OCI-LY3 (cell line): ENCODE results near the gene SHC3.

Source experiments
- H2AFZ ChIP-seq: fragments of 200-600, 300-600 bp; shearing (Covaris generic); 2 replicates; pipeline ENCODE4 v1.6.0; 2014; ENCODE audit warnings: antibody characterized with exemption, low read depth, low read length
- H3K27ac ChIP-seq: fragments of 200-600, 300-600 bp; sonication (generic); 2 replicates; pipeline ENCODE4 v1.5.1; 2014; ENCODE audit warnings: mild to moderate bottlenecking, low read length, moderate library complexity, mixed read lengths
- H3K27me3 ChIP-seq: fragments of 200-600, 300-600 bp; sonication (generic); 2 replicates; pipeline ENCODE4 v1.6.1; 2014; ENCODE audit warnings: low read depth, low read length, mixed read lengths
- H3K36me3 ChIP-seq: fragments of 200-600, 300-600 bp; sonication (generic); replicated peaks from 2 replicates; pipeline ENCODE3; 2014; ENCODE audit warnings: low read depth, low read length, mixed read lengths
- H3K4me1 ChIP-seq: fragments of 300-600, 200-600 bp; sonication (generic); 2 replicates; pipeline ENCODE4 v1.6.1; 2014; ENCODE audit warnings: low read length, mixed read lengths
- H3K4me2 ChIP-seq: fragments of 200-600, 300-600 bp; sonication (generic); 2 replicates; pipeline ENCODE4 v1.6.1; 2014; ENCODE audit warnings: low read length, mixed read lengths
- H3K4me3 ChIP-seq: fragments of 300-600, 200-600 bp; sonication (generic); 2 replicates; pipeline ENCODE4 v1.5.1; 2014; ENCODE audit warnings: antibody characterized with exemption, mild to moderate bottlenecking, low read length, moderate library complexity
- H3K79me2 ChIP-seq: fragments of 300-600, 200-600 bp; shearing (Covaris generic); 2 replicates; pipeline ENCODE4 v1.6.1; 2014; ENCODE audit warnings: mild to moderate bottlenecking, low read length, mixed read lengths
- H3K9ac ChIP-seq: fragments of 300-600, 200-600 bp; shearing (Covaris generic); 2 replicates; pipeline ENCODE4 v1.6.0; 2014; ENCODE audit warnings: mild to moderate bottlenecking, low read length, moderate library complexity
- H3K9me3 ChIP-seq: fragments of 200-600, 300-600 bp; shearing (Covaris generic); 2 replicates; pipeline ENCODE4 v1.6.1; 2014; ENCODE audit warnings: low read length, mixed read lengths; ENCODE audit not compliant: insufficient read depth
- H4K20me1 ChIP-seq: fragments of 200-600, 300-600 bp; sonication (generic); 2 replicates; pipeline ENCODE4 v1.6.1; 2016; ENCODE audit warnings: low read length, mixed read lengths; ENCODE audit not compliant: insufficient read depth
- EZH2phosphoT487 ChIP-seq: fragments of 200-600 bp; shearing (Covaris generic); IDR thresholded peaks from 2 replicates; pipeline ENCODE4 v1.6.1; 2018; ENCODE audit warnings: antibody characterized with exemption, mixed run types, low read depth
- TF ChIP-seq, protein P1 (sequence below): fragments of 200-600, 300-600 bp; sonication (generic); IDR thresholded peaks from 2 replicates; pipeline ENCODE4 v1.5.1; 2014; ENCODE audit warnings: antibody characterized with exemption, low read length, low read depth

The SHC3 gene

DNA sequence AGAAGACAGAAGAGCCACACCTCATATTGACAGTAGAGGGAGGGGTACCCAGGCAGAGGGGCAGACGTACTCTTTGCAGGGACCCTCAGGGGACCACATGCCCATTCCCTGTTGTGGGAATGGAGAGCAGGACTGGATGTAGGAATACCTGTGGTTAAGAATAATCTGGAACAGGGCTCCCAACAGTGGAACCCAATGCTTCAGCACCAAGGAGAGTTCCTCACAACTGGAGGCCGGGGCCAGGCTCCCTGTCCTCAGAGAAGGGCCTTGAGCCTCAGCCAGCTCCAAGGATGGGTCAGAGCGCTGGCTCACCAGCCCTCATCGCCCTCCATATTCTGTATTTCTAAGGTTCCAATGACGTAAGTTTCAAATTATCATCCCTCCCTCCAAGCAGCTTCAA lies 7.4 kb upstream of the SHC3 start:
- H4K20me1 ChIP-seq, result no peaks in the 10 kb centered on the region
- H3K9ac ChIP-seq, result no peak overlapping the region
- H2AFZ ChIP-seq, result no peak overlapping the region
- no peak for TF ChIP-seq EZH2phosphoT487
- TF ChIP-seq, protein P1, sequence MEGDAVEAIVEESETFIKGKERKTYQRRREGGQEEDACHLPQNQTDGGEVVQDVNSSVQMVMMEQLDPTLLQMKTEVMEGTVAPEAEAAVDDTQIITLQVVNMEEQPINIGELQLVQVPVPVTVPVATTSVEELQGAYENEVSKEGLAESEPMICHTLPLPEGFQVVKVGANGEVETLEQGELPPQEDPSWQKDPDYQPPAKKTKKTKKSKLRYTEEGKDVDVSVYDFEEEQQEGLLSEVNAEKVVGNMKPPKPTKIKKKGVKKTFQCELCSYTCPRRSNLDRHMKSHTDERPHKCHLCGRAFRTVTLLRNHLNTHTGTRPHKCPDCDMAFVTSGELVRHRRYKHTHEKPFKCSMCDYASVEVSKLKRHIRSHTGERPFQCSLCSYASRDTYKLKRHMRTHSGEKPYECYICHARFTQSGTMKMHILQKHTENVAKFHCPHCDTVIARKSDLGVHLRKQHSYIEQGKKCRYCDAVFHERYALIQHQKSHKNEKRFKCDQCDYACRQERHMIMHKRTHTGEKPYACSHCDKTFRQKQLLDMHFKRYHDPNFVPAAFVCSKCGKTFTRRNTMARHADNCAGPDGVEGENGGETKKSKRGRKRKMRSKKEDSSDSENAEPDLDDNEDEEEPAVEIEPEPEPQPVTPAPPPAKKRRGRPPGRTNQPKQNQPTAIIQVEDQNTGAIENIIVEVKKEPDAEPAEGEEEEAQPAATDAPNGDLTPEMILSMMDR, result no peak
- H3K4me1 ChIP-seq, result no peaks in the 10 kb centered on the region
- H3K36me3 ChIP-seq, result no peaks in the 10 kb centered on the region
- no peak overlapping the region for H3K27ac ChIP-seq
- no peak overlapping the region for H3K4me2 ChIP-seq
- no peak overlapping the region for H3K4me3 ChIP-seq
- no peaks in the 10 kb centered on the region for H3K9me3 ChIP-seq
- no peaks in the 10 kb centered on the region for H3K79me2 ChIP-seq
- H3K27me3 ChIP-seq, result 0 out of 2 replicates have a peak, but pooled peaks cover 7% of the 10 kb centered on the region

DNA sequence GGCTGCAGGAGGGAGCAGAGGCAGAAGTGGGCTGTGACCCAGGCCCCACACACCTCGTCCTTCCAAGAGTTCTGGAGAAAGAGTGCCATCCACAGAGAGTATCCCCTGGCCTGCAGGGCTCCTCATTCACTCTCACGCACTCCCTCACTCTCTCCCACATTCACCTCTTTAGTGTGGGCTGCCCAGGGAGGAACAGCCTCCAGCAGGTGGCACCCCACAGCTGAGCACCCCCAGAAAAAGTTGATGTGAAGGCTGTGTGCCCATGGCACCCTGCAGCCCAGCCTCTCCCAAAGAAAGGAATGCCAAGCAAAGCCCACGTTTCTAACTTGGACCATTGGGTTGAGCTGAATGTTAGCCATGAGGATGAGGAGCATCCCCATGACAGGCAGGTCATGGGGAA lies 4.5 kb upstream of the SHC3 start:
- Histone ChIP-seq H3K79me2 (no peaks in the 10 kb centered on the region), H3K36me3 (no peaks in the 10 kb centered on the region), H3K4me1 (no peaks in the 10 kb centered on the region), H3K4me3 (no peak overlapping the region), H3K27me3 (peaks cover 8% of the 10 kb centered on the region; the same call in 1 of the 2 replicates), H3K4me2 (no peak overlapping the region), H2AFZ (no peak overlapping the region), H4K20me1 (no peaks in the 10 kb centered on the region), H3K27ac (no peak overlapping the region), H3K9me3 (no peaks in the 10 kb centered on the region), H3K9ac (no peak overlapping the region)
- TF ChIP-seq, protein P1, result no peak
- TF ChIP-seq EZH2phosphoT487, result no peak

DNA sequence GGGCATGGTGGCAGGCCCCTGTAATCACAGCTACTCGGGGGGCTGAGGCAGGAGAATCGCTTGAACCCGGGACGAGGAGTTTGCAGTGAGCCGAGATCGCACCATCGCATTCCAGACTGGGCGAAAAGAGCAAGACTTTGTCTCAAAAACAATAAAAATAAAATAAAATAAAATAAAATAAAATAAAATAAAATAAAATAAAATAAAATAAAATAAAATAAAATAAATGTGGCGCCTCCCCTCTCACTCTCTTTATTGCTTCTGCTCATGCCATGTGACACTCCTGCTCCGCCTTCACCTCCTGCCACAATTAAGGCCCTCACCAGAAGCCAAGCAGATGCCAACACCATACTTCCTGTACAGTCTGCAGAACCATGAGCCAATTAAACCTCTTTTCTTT lies 3.8 kb upstream of the SHC3 start:
- no peak for TF ChIP-seq EZH2phosphoT487
- TF ChIP-seq, protein P1, result no peak
- Histone ChIP-seq H3K36me3 (no peaks in the 10 kb centered on the region), H3K27ac (no peak overlapping the region), H4K20me1 (no peaks in the 10 kb centered on the region), H3K27me3 (peaks cover 8% of the 10 kb centered on the region; the same call in 1 of the 2 replicates), H3K79me2 (no peaks in the 10 kb centered on the region), H3K9ac (no peak overlapping the region), H3K4me1 (no peaks in the 10 kb centered on the region), H3K4me3 (no peak overlapping the region), H2AFZ (no peak overlapping the region), H3K4me2 (no peak overlapping the region), H3K9me3 (no peaks in the 10 kb centered on the region)

DNA sequence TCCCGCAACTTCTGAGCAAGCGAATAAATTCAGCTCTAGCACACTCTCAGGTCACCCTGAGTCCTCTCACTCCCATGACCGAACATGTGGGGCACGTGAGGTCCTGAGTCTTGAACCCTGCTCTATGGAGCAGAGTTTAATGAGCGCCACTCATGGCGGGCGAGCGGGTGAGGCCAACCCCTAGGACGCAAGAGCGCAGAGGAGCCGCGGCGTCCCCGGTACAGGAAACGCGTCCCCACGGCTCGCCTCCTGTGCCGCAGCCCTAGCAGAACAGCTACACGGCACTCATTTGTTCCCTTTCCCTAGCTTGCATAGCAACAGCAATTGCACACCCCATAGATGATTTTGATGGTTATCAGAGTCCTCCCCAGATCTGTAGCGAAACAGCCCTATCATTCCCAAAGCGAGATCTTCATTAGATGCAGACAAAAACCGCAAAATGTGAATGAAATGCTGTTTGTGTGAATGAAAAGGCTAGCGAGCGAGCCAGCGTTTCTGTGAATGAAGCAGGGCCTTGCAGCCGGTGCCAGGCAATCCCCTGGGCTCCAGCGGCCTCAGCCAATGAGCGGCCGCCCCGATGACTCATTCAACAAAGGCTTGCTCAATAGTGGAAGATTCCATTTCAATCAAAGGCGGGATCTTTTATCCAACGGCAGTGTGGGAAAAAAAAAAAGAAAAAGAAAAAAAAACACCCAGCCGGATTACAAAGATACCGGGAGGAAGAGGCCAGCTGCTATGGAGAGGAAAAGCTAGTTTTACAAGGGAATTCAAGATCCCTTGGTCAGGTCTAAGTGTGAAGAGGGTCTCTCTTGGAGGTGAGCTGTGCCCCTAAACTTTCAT lies 1.5 kb upstream of the SHC3 start:
- no peak for TF ChIP-seq EZH2phosphoT487
- TF ChIP-seq, protein P1, result no peak
- H4K20me1 ChIP-seq, result no peaks in the 10 kb centered on the region
- H3K36me3 ChIP-seq, result no peaks in the 10 kb centered on the region
- H3K4me2 ChIP-seq, result peak overlapping the region; percentile 75
- H3K4me3 ChIP-seq, result peak overlapping the region; percentile 68
- H3K27me3 ChIP-seq, result peaks cover 9% of the 10 kb centered on the region; the same call in 1 of the 2 replicates
- H3K4me1 ChIP-seq, result no peaks in the 10 kb centered on the region
- H3K9me3 ChIP-seq, result no peaks in the 10 kb centered on the region
- H3K9ac ChIP-seq, result peak overlapping the region; percentile 40
- no peak overlapping the region for H3K27ac ChIP-seq
- no peaks in the 10 kb centered on the region for H3K79me2 ChIP-seq
- H2AFZ ChIP-seq, result peak overlapping the region; percentile 64
